Heart left ventricle (tissue), 16 donors: ENCODE data around the gene IRF1. TPM values are rescaled to one million over a fixed set of nuclear protein-coding genes. Genes with fewer than 3 reads are reported as not detected.

Experiments used
- ATAC-seq, 4 donors: fragments of 200-7000 bp; cut with Tn5 transposase; one replicate each; pipeline ENCODE4 v1.9.1; 2020 to 2022; ENCODE audit warnings: moderate library complexity in 4 of 4, mild to moderate bottlenecking in 3 of 4, moderate number of reproducible peaks in 1 of 4
- DNase-seq, 5 donors: peaks; one replicate each; pipeline ENCODE4 v3.0.0-alpha.2; 2020
- H3K27ac ChIP-seq, 12 donors: fragments of 200-600 bp; sonication (generic) in 4 of 12; one replicate each; pipeline versions ENCODE4 v1.5.0 to v1.8.0; 2016 to 2022; ENCODE audit warnings: mild to moderate bottlenecking in 2 of 12
- H3K27me3 ChIP-seq, 9 donors: fragments of 200-600 bp; sonication (generic) in 2 of 9; one replicate each; pipeline versions ENCODE4 v1.5.1 to v1.8.0; 2016 to 2022; ENCODE audit warnings: mild to moderate bottlenecking in 3 of 9
- H3K36me3 ChIP-seq, 9 donors: fragments of 200-600 bp; sonication (generic) in 2 of 9; one replicate each; pipeline versions ENCODE4 v1.5.0 to v1.8.0; 2018 to 2022; ENCODE audit warnings: mild to moderate bottlenecking in 2 of 9
- H3K4me1 ChIP-seq, 12 donors: fragments of 200-600 bp; sonication (generic) in 4 of 12; one replicate each; pipeline versions ENCODE4 v1.5.0 to v1.8.0; 2016 to 2022; ENCODE audit warnings: mild to moderate bottlenecking in 3 of 12
- H3K4me3 ChIP-seq, 12 donors: fragments of 200-600 bp; sonication (generic) in 4 of 12; one replicate each; pipeline versions ENCODE4 v1.5.0 to v1.8.0; 2017 to 2022; ENCODE audit warnings: mild to moderate bottlenecking in 9 of 12, moderate library complexity in 4 of 12
- H3K9me3 ChIP-seq, 12 donors: fragments of 200-600 bp; sonication (generic) in 4 of 12; one replicate each; pipeline versions ENCODE4 v1.5.0 to v1.8.0; 2016 to 2022; ENCODE audit warnings: mild to moderate bottlenecking in 1 of 12
- CTCF ChIP-seq, 12 donors: fragments of 200-600 bp; sonication (generic) in 4 of 12; IDR thresholded peaks; one replicate each; pipeline versions ENCODE4 v1.5.0 to v1.8.0; 2018 to 2022; ENCODE audit warnings: antibody characterized with exemption in 12 of 12, mild to moderate bottlenecking in 5 of 12
- POLR2A ChIP-seq, 2 donors: fragments of 450-650 bp; IDR thresholded peaks; one replicate each; pipeline ENCODE4 v1.6.1; 2017; ENCODE audit warnings: antibody characterized with exemption in 2 of 2, mild to moderate bottlenecking in 2 of 2, moderate library complexity in 2 of 2
- WGBS, 4 donors: extraction: QIAGEN DNeasy Blood & Tissue Kit in 2 of 4; methylation state at CpG; one replicate each; pipeline versions ENCODE4 v1.1.5 to v1.1.7; 2013 to 2018; 5-methylcytosine and 5-hydroxymethylcytosine counted together
- intact Hi-C, 10 donors: fragments of 100-400 bp; cut with DNase I; formaldehyde crosslinking; loops; one replicate each; pipeline versions ENCODE4 v1.11.1 to v1.14.2; 2022
- polyA plus RNA-seq, 2 donors: library from polyadenylated mRNA; stranded (reverse); fragments of 200-250 nt; gene quantifications; one replicate each; pipeline ENCODE4 v1.2.3, GENCODE V29; 2013
- total RNA-seq, 9 donors: library from RNA; depleted of rRNA in 2 of 9; stranded (reverse); fragments of >200 nt in 2 of 9; fragmentation: NEBNext Ultra II Directional in 3 of 9; extraction: Animal tissue kit (Norgen Biotek cat#: 25700) in 3 of 9; gene quantifications; one replicate each; pipeline versions ENCODE4 v1.1.0 to v1.2.4, GENCODE V29; 2016 to 2023
- donor health status: ischemic (EF 13 %, LVEDD 7.1; RV severe dilation, severe dysfunction).
- donor health status: healthy with polysubstance abuse.
- donor health status: DM: no; HTN: yes; CAD: no.
- donor health status: DM: no; HTN: no; CAD: no.
- donor health status: ischemic (EF 25% LVEDD 6.9; RV normal size, moderate dysfunction).
- donor health status: ischemic (EF 25% LVEDD 5.7; RV mildly dilated, moderate dysfunction).
- donor health status: healthy.
- donor health status: DM: yes; HTN: yes; CAD: no.
- donor health status: ischemic (EF 35%, LVEDD 5.7; RV mildly dilated, moderate dysfunction).
- donor health status: nonischemic (EF 11% LVEDD 7.7; RV severe dilation, severe dysfunction).
- donor health status: DM: yes; HTN: yes; CAD: no.
- donor health status: PGD.
- donor health status: ischemic (EF 29% LVEDD 5.4; RV normal size, mild dysfunction).
- donor health status: nonischemic (EF 23%, LVEDD 6.1; RV moderate dilation, normal function).

Gene IRF1
- total and polyA plus RNA-seq, 11 donors, result 7.5 to 190 (median 18.4) TPM

DNA sequence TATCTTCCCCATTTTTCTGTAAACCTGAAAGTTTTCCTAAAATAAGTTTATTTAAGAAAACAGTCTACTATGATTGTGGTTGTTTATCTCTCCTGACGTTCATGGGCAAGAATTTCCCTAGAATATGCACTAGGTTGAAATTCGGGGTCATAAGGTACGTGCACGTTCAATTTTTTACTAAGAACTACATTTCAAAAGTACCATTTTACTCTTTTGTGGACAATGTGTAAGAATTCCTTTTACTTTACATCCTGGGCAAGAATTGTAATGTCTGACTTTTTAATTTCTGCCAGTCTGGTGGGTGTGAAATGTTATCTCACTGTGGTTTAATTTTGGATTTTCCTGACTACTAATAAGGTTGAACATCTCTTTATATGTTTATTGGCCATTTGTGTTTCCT lies 40.4 kb upstream of the IRF1 start:
- TF ChIP-seq POLR2A (IDR thresholded peaks at IDR 0.05) (no peak), CTCF (IDR thresholded peaks at IDR 0.05) (no peak)
- intact Hi-C loops, result loop anchor here in 2 of 10 donors (10.0 kb wide), 1 partner anchor 284 kb away; the partner anchor contains the start of gene SOWAHA (in 2 of the 2)
- Histone ChIP-seq H3K9me3 (no peaks in the 10 kb centered on the region), H3K4me1 (peaks cover 0 to 6% (median 0%) of the 10 kb centered on the region in 12 donors), H3K4me3 (no peak overlapping the region), H3K27me3 (no peaks in the 10 kb centered on the region), H3K27ac (no peak overlapping the region), H3K36me3 (no peaks in the 10 kb centered on the region)
- ATAC-seq (no peak), DNase-seq (no peak)
- 90 to 92% (median 91%) methylated on average over 4 of the region's 4 CpGs for WGBS, 4 donors

- H3K4me1 ChIP-seq, result peaks cover 0 to 6% (median 0%) of the 10 kb centered on the region in 12 donors
- H3K27ac ChIP-seq, result no peak overlapping the region
- TF ChIP-seq CTCF (IDR thresholded peaks at IDR 0.05), result no peak
- TF ChIP-seq POLR2A (IDR thresholded peaks at IDR 0.05), result no peak
- H3K27me3 ChIP-seq, result no peaks in the 10 kb centered on the region
- no peak overlapping the region for H3K4me3 ChIP-seq
- ATAC-seq, result no peak
- no peak for DNase-seq
- no peaks in the 10 kb centered on the region for H3K36me3 ChIP-seq
- intact Hi-C loops, result loop anchor here in 8 of 10 donors (5.0 to 10.0 kb wide), 5 partner anchors 186 to 296 kb away; partner anchors contain the start of gene SOWAHA (in 2 of the 8)
- 70 to 77% (median 75%) methylated on average over 6 of the region's 6 CpGs for WGBS, 4 donors
- H3K9me3 ChIP-seq, result no peaks in the 10 kb centered on the region
Observed at GRCh38 chr5:132528866-132529634, 38.5 kb upstream of the IRF1 start.

DNA sequence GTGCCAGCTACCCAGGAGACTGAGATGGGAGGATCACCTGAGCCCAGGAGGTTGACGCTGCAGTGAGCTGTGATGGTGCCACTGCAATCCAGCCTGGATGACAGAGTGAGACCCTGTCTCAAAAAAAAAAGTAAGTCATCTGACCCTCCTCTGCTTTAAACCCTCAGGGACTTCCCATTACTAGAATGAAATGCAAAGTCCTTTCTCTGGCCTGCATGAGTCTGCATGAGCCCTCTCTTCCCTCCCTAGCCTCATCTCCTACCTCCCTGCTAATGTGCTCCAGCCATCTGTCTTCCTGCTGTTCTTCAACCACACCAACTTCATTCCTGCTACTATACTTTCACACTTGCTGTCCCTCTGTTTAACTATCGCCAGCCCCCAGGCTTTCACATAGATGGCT lies 37.4 kb upstream of the IRF1 start:
- intact Hi-C loops, result loop anchor here in 8 of 10 donors (5.0 to 10.0 kb wide), 5 partner anchors 187 to 297 kb away; partner anchors contain the start of gene SOWAHA (in 2 of the 8)
- H3K27ac ChIP-seq, result no peak overlapping the region
- 92 to 96% (median 94%) methylated on average over 2 of the region's 2 CpGs for WGBS, 4 donors
- no peaks in the 10 kb centered on the region for H3K27me3 ChIP-seq
- no peaks in the 10 kb centered on the region for H3K9me3 ChIP-seq
- H3K4me1 ChIP-seq, result peaks cover 0 to 6% (median 0%) of the 10 kb centered on the region in 12 donors
- no peak overlapping the region for H3K4me3 ChIP-seq
- H3K36me3 ChIP-seq, result no peaks in the 10 kb centered on the region
- TF ChIP-seq POLR2A (IDR thresholded peaks at IDR 0.05), result no peak
- TF ChIP-seq CTCF (IDR thresholded peaks at IDR 0.05), result no peak
- DNase-seq, result no peak
- no peak for ATAC-seq

GRCh38 chr5:132526974-132527564 lies 36.5 kb upstream of the IRF1 start:
- DNase-seq (no peak), ATAC-seq (peak in 1 of 4 donors; percentile 23)
- WGBS, 4 donors, result 72 to 78% (median 74%) methylated on average over 8 of the region's 8 CpGs
- TF ChIP-seq POLR2A (IDR thresholded peaks at IDR 0.05) (no peak), CTCF (IDR thresholded peaks at IDR 0.05) (peak in 1 of 12 donors; percentile 2)
- Histone ChIP-seq H3K9me3 (no peaks in the 10 kb centered on the region), H3K27ac (no peak overlapping the region), H3K36me3 (no peaks in the 10 kb centered on the region), H3K4me1 (peaks cover 0 to 6% (median 0%) of the 10 kb centered on the region in 12 donors), H3K27me3 (no peaks in the 10 kb centered on the region), H3K4me3 (no peak overlapping the region)
- intact Hi-C loops, result loop anchor here in 8 of 10 donors (1.0 to 10.0 kb wide), 6 partner anchors 188 to 298 kb away; partner anchors contain the start of gene SOWAHA (in 2 of the 8)
